T-helper 2 cell (primary cell): ENCODE results near the gene MFSD6.

Experiments
- DNase-seq, 5 experiments: peaks; one replicate each; pipeline versions ENCODE4 v3.0.0 to v3.0.0-alpha.2; 2012 to 2022

The MFSD6 gene

DNA sequence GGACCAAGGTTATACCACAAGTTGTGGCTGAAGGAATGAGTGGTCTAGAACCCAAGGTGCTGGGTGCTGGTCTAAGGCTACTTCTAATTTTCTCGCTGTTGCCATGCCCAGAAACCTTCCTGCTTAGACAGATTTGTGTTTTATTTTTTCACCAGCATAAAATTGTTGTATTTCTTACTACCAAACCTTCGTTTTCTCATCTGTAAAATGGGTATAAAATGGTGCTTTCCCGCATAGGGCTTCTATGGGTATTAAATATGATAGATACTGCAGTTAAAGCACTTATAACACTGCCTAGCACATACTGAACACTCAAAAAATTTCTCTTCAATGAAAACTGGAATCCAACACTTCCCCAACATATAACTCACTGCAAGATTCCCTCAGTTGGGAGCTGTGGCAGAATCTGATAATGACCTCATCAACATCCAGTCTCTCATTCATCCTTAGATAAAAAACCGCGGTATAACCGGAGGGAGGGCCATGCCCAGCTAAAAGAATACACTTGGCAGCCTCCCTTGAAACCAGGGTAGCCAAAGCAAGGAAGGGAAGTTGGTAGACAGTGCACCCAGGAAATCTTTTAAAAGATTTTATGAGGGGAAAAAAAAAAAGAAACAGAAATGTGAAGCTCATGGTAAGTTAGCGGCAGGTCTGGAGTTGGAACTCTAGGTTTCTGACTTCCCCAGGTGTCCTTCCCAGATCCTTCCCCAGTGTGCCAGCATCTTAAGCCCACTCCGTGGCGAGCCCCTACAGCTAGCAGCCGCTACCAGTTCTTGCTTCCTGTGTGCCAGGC, 125.2 kb downstream of the MFSD6 start:
- DNase-seq, result peak in 2 of 5 experiments; percentile 15 to 26

GRCh38 chr2:190533968-190534309, 125.8 kb downstream of the MFSD6 start:
- DNase-seq, result peak in 3 of 5 experiments; percentile 33 to 91 (median 52)

- DNase-seq, result peak; percentile 60 to 90 (median 69)
Measured at GRCh38 chr2:190534310-190535120, 126.4 kb downstream of the MFSD6 start, which contains the start of gene NEMP2. Gene NEMP2, minus strand, starts transcription at chr2:190534722. Its CDS starts 67 bp downstream, at chr2:190534655.

- DNase-seq, result no peak
Measured at GRCh38 chr2:190535121-190535439, 126.9 kb downstream of the MFSD6 start.

DNA sequence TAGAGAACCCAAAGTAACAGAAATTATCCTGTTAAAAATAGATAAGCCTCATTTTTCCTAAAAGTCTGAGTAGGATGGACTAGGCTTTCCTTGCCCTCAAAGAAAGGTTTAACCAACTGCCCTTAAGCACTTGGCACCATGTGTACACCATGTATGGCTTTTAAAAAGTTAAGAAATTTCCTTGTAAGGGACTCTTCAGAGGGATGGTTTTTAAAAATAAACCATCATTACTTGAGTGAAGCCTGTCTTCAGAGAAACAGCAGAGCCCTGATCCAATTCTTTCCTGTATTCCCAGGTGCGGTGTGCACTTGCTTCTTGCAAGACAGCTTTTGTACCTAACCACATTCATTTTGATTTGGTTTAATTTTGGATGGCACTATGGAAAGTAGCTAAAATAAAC, 127.4 kb downstream of the MFSD6 start:
- DNase-seq, result no peak

DNA sequence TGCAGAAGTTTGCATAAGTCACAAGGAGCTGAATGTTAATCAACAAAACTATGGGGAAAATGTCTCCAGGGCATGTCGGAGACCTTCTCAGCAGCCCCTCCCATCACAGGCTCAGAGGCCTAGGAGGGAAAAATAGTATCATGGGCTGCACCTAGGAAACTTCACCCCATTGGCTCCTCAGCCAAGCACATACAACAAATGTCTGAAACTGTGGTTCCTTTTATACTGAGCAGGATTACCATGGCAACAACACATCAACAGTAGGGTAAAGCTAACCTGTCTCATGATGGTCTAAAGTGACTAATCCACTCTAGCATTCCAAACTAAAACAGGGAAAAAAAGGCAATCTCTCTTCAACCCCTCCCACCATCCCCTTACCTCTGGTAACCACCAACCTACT, 129.6 kb downstream of the MFSD6 start:
- DNase-seq, result peak in 1 of 5 experiments; percentile 48

DNA sequence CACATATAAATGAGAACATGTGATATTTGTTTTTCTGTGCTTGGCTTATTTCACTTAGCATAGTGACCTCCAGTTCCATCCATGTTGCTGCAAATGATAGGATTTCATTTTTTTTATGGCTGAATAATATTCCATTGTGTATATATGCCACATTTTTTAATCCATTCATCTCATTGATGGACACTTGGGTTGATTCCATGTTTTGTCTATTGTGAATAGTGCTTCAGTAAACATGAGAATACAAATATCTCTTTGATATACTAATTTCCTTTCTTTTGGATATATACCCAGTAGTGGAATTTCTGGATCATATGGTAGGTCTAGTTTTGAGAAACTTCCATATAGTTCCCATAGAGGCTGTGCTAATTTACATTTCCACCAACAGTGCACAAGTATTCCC, 130.0 kb downstream of the MFSD6 start:
- no peak for DNase-seq

DNA sequence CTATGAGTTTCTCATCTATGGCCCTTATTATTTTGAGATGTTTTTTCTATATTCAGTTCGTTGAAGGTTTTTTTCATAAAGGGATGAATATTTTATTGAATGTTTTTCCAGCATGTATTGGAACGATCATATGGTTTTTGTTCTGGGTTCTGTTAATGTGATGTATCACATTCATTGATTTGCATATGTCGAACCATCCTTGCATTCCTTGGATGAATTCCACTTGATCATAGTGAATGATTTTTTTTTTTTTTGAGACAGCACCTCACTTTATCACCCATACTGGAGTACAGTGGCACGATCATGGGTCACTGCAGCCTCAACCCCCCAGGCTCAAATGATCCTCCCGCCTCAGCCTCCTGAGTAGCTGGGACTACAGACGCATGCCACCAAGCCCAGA, 131.9 kb downstream of the MFSD6 start:
- peak in 1 of 5 experiments; percentile 58 for DNase-seq

DNA sequence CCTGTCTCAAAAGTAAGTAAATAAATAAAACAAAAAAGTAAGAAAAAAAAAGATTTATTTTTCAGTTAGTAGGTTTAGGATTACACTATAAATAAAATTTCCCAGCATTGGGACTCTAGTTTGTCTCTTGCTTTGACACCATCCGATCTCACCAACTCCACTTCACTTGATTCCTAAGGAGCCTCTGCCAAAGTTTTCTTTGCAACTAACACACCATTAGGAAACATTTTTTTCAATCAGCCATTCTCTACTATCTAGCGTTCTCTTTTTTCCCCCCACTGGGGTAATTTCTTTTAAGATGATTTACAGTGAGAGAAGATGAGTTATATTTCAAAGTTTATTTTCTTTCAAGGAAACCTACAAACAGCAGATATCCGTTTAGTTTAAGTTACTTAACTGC, 136.9 kb downstream of the MFSD6 start:
- no peak for DNase-seq

GRCh38 chr2:190545555-190546385, 137.6 kb downstream of the MFSD6 start:
- DNase-seq, result no peak

GRCh38 chr2:190546734-190547133, 138.6 kb downstream of the MFSD6 start:
- no peak for DNase-seq

DNA sequence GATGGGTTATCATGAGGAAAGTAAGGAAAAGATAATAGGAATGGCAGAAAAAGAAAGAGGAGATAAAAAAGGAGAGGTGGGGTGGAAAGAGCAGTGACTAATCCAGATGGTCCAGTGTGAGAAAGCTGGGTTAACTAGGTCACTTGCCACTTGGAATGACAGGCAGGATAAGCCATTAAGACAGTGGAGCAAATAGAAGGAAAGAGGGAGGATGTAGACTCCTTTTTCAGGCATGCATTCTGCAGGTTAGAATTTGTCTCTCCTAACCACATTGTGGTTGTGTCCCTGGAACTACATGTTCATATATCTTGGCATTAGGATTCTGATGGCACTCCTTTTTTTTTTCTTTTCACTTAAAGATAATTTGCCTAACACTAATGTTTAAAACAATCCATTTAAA, 139.7 kb downstream of the MFSD6 start:
- DNase-seq, result no peak

DNA sequence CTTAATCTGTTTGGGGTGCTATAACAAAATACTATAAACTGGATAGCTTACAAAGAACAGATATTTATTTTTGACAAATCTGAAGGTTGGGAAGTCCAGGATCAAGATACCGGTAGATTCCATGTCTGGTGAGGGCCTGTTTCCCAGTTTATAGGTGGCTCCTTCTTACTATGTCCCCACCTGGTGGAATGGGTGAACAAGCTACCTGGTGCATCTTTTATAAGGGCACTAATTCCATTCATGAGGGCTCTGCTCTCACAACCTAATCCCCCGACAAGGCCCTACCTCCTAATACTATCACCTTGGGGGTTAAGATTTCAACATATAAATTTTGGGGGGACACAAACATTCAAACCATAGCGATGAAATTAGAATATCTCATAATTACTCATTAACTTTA, 142.0 kb downstream of the MFSD6 start:
- no peak for DNase-seq
